Upper lobe of right lung (tissue), 1 donor: Measurements from ENCODE around the gene SAPCD1. TPM values are rescaled to one million over a fixed set of nuclear protein-coding genes. Genes with fewer than 3 reads are reported as not detected.

ENCODE experiments used
- ATAC-seq: fragments of 200-7000 bp; cut with Tn5 transposase; one replicate; pipeline ENCODE4 v1.9.1; 2020; ENCODE audit warnings: mild to moderate bottlenecking, moderate library complexity
- DNase-seq: peaks from one replicate; pipeline ENCODE4 v3.0.0-alpha.2; 2020
- H3K27ac ChIP-seq: fragments of 200-600 bp; one replicate; pipeline ENCODE4 v1.8.0; 2022
- H3K27me3 ChIP-seq: fragments of 200-600 bp; one replicate; pipeline ENCODE4 v1.8.0; 2022; ENCODE audit warnings: mild to moderate bottlenecking
- H3K36me3 ChIP-seq: fragments of 200-600 bp; one replicate; pipeline ENCODE4 v1.8.0; 2022
- H3K4me1 ChIP-seq: fragments of 200-600 bp; one replicate; pipeline ENCODE4 v1.8.0; 2022
- H3K4me3 ChIP-seq: fragments of 200-600 bp; one replicate; pipeline ENCODE4 v1.8.0; 2022; ENCODE audit warnings: mild to moderate bottlenecking
- H3K9me3 ChIP-seq: fragments of 200-600 bp; one replicate; pipeline ENCODE4 v1.8.0; 2022
- CTCF ChIP-seq: fragments of 200-600 bp; IDR thresholded peaks from one replicate; pipeline ENCODE4 v1.8.0; 2022; ENCODE audit warnings: antibody characterized with exemption
- intact Hi-C: fragments of 100-400 bp; cut with DNase I; formaldehyde crosslinking; loops from one replicate; pipeline ENCODE4 v1.11.0; 2022
- total RNA-seq: library from RNA; stranded (reverse); fragmentation: NEBNext Ultra II Directional; extraction: Animal tissue kit (Norgen Biotek cat#: 25700); gene quantifications from one replicate; pipeline ENCODE4 v1.2.1, GENCODE V29; 2021
- donor health status: DM: no; HTN: yes; CAD: no; lungs with severe emphysema.

SAPCD1 gene
- total RNA-seq, 1 donor from 2014 or later, result 2.6 TPM

GRCh38 chr6:31775184-31775583 is 12.7 kb downstream of the SAPCD1 start:
- Histone ChIP-seq H3K36me3 (peaks cover 17% of the 10 kb centered on the region), H3K27me3 (no peaks in the 10 kb centered on the region), H3K9me3 (no peaks in the 10 kb centered on the region), H3K4me1 (peaks cover 11% of the 10 kb centered on the region), H3K27ac (no peak overlapping the region), H3K4me3 (no peak overlapping the region)
- DNase-seq, result no peak
- no peak for TF ChIP-seq CTCF
- ATAC-seq, result peak; percentile 1
- intact Hi-C loops, result no loop called here

- Histone ChIP-seq H3K4me3 (no peak overlapping the region), H3K36me3 (peaks cover 24% of the 10 kb centered on the region), H3K27ac (no peak overlapping the region), H3K4me1 (peaks cover 11% of the 10 kb centered on the region), H3K9me3 (no peaks in the 10 kb centered on the region), H3K27me3 (no peaks in the 10 kb centered on the region)
- intact Hi-C loops, result no loop called here
- DNase-seq (no peak), ATAC-seq (no peak)
- no peak for TF ChIP-seq CTCF
Observed at GRCh38 chr6:31775633-31776484, 13.4 kb downstream of the SAPCD1 start.

GRCh38 chr6:31776485-31776988 is 14.1 kb downstream of the SAPCD1 start:
- TF ChIP-seq CTCF, result no peak
- ATAC-seq, result peak; percentile 1
- H3K27ac ChIP-seq, result peak overlapping the region; percentile 52
- intact Hi-C loops, result no loop called here
- DNase-seq, result no peak
- peaks cover 31% of the 10 kb centered on the region for H3K36me3 ChIP-seq
- peaks cover 11% of the 10 kb centered on the region for H3K4me1 ChIP-seq
- H3K4me3 ChIP-seq, result peak overlapping the region; percentile 3
- H3K27me3 ChIP-seq, result no peaks in the 10 kb centered on the region
- no peaks in the 10 kb centered on the region for H3K9me3 ChIP-seq

- peak within 1 kb of the TSS; percentile 3 for H3K4me3 ChIP-seq
- peaks cover 11% of the 10 kb centered on the region for H3K4me1 ChIP-seq
- intact Hi-C loops, result no loop called here
- peak within 1 kb of the TSS; percentile 52 for H3K27ac ChIP-seq
- DNase-seq, result peak; percentile 92
- no peaks in the 10 kb centered on the region for H3K9me3 ChIP-seq
- H3K27me3 ChIP-seq, result no peaks in the 10 kb centered on the region
- ATAC-seq, result peak; percentile 89
- TF ChIP-seq CTCF, result no peak
- peaks cover 37% of the 10 kb centered on the region for H3K36me3 ChIP-seq
Observed at GRCh38 chr6:31776989-31777666, 14.7 kb downstream of the SAPCD1 start, which contains the start of gene VWA7. VWA7 (minus strand) TSS chr6:31777328; CDS start chr6:31776779, 549 bp downstream.

- Histone ChIP-seq H3K4me1 (peaks cover 11% of the 10 kb centered on the region), H3K4me3 (no peak overlapping the region), H3K9me3 (no peaks in the 10 kb centered on the region), H3K27me3 (no peaks in the 10 kb centered on the region), H3K27ac (no peak overlapping the region), H3K36me3 (peaks cover 42% of the 10 kb centered on the region)
- intact Hi-C loops, result no loop called here
- TF ChIP-seq CTCF, result no peak
- DNase-seq (no peak), ATAC-seq (no peak)
Observed at GRCh38 chr6:31777667-31778050, 15.2 kb downstream of the SAPCD1 start.
